GM10248 (cell line): ENCODE results near the gene FBXL2.

Experiments
- CTCF ChIA-PET: fragments of 300-600 bp; sonication (Branson Sonifier 250); formaldehyde crosslinking; extraction: SDS; loops from one replicate; lab custom pipeline; 2021; ENCODE audit warnings: antibody characterized with exemption; lab: Yijun Ruan, JAX
- POLR2A ChIA-PET: fragments of 350-650 bp; sonication (Branson Sonifier 250); formaldehyde crosslinking; extraction: SDS; loops from one replicate; lab custom pipeline; 2020; ENCODE audit warnings: antibody characterized with exemption; lab: Yijun Ruan, JAX
- DNase-seq: peaks from one replicate; pipeline ENCODE4 v3.0.0; 2012; ENCODE audit errors: extremely low spot score
- TF ChIP-seq, protein P1 (sequence below): IDR thresholded peaks from 2 replicates; pipeline ENCODE4 v1.5.1; 2012; ENCODE audit warnings: mild to moderate bottlenecking, low read depth; ENCODE audit errors: extremely low read depth, missing control alignments, control extremely low read depth

The FBXL2 gene, protein sequence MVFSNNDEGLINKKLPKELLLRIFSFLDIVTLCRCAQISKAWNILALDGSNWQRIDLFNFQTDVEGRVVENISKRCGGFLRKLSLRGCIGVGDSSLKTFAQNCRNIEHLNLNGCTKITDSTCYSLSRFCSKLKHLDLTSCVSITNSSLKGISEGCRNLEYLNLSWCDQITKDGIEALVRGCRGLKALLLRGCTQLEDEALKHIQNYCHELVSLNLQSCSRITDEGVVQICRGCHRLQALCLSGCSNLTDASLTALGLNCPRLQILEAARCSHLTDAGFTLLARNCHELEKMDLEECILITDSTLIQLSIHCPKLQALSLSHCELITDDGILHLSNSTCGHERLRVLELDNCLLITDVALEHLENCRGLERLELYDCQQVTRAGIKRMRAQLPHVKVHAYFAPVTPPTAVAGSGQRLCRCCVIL

GRCh38 chr3:33277193-33277882 lies at the start of gene FBXL2:
Gene FBXL2 (plus strand): TSS chr3:33277442. CDS start chr3:33277513, 71 bp downstream.
- ChIA-PET CTCF (no interaction called here), POLR2A (no interaction called here)
- peak; percentile 58 for DNase-seq
- TF ChIP-seq, protein P1, sequence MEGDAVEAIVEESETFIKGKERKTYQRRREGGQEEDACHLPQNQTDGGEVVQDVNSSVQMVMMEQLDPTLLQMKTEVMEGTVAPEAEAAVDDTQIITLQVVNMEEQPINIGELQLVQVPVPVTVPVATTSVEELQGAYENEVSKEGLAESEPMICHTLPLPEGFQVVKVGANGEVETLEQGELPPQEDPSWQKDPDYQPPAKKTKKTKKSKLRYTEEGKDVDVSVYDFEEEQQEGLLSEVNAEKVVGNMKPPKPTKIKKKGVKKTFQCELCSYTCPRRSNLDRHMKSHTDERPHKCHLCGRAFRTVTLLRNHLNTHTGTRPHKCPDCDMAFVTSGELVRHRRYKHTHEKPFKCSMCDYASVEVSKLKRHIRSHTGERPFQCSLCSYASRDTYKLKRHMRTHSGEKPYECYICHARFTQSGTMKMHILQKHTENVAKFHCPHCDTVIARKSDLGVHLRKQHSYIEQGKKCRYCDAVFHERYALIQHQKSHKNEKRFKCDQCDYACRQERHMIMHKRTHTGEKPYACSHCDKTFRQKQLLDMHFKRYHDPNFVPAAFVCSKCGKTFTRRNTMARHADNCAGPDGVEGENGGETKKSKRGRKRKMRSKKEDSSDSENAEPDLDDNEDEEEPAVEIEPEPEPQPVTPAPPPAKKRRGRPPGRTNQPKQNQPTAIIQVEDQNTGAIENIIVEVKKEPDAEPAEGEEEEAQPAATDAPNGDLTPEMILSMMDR, result no peak

- ChIA-PET POLR2A (no interaction called here), CTCF (no interaction called here)
- TF ChIP-seq, protein P1, result no peak
- DNase-seq, result no peak
These were observed 48.2 kb upstream of the FBXL2 start for GRCh38 chr3:33229066-33229465.

- ChIA-PET CTCF (interaction anchor here (1.1 kb wide), 1 partner anchor 10 kb away, joined by 4 read pairs; no protein-coding TSS in a partner anchor), POLR2A (no interaction called here)
- no peak for DNase-seq
- TF ChIP-seq, protein P1, result no peak
These were observed 47.3 kb upstream of the FBXL2 start for GRCh38 chr3:33229947-33230346.

GRCh38 chr3:33231756-33232465 lies 45.3 kb upstream of the FBXL2 start:
- no peak for DNase-seq
- POLR2A ChIA-PET, result no interaction called here
- CTCF ChIA-PET, result no interaction called here
- TF ChIP-seq, protein P1, result no peak

- CTCF ChIA-PET, result no interaction called here
- no peak for DNase-seq
- TF ChIP-seq, protein P1, result no peak
- POLR2A ChIA-PET, result no interaction called here
These were observed 43.4 kb upstream of the FBXL2 start for GRCh38 chr3:33233884-33234283.

- TF ChIP-seq, protein P1, result no peak
- POLR2A ChIA-PET, result no interaction called here
- no peak for DNase-seq
- CTCF ChIA-PET, result no interaction called here
These were observed 41.2 kb upstream of the FBXL2 start for GRCh38 chr3:33236005-33236404.
